ENCODE data around the gene GJB3.

GRCh38 chr1:34796990-34797389, 16.0 kb downstream of the GJB3 start:
- TF ChIP-seq CTCF (IDR thresholded peaks at IDR 0.05) (no peak), POLR2A (IDR thresholded peaks at IDR 0.05) (no peak)

Data from right lobe of liver (tissue), 4 donors.